ENCODE results near the gene LITAFD.
"Not testable (repeated sequence)": the region's sequence is repeated elsewhere in the genome, so short reads cannot be mapped to it uniquely, and the experiment has no call there.

- not testable (repeated sequence) for TF ChIP-seq CTCF, POLR2A (IDR thresholded peaks at IDR 0.05)
These were observed 38.9 kb upstream of the LITAFD start for GRCh38 chr16:8843296-8843695.
